GM10266 (cell line): ENCODE data around the gene FRMD7.

Experiments used
- DNase-seq: peaks from one replicate; pipeline ENCODE4 v3.0.0; 2012; ENCODE audit errors: extremely low spot score
- TF ChIP-seq, protein P1 (sequence below): IDR thresholded peaks from 2 replicates; pipeline ENCODE4 v1.5.1; 2012; ENCODE audit warnings: mild to moderate bottlenecking, low read depth; ENCODE audit not compliant: control insufficient read depth, insufficient read depth; ENCODE audit errors: missing control alignments

Gene FRMD7

DNA sequence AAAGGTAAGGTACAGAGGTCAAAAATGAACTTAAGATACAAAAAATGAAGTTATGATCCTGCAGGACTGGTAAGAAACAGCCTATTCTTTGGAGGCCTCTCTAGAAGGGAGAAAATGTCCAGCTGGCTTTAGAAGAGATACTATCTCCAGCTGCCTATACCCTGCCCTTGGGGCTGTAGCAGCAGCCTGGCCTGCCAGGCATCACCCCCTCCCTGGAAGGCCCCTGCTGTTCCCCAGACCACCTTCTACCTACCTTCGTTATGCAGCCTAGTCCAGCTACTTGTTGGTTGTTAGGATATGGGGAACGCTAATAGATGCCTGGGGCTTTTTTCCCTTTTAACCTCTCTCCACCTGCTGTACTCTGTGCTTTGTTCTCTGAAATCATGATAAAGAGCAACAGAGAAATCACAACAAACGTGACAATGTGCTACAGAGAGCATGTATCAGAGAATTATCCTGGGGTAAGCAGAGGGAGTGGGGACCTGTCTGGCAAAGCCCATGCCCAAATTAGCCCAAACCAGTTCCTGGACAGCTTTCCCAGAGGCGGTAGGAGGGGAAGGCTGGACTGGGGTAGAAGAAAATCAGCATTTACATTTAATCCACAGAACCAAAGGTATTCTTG lies 34.5 kb downstream of the FRMD7 start:
- no peak for DNase-seq
- TF ChIP-seq, protein P1, sequence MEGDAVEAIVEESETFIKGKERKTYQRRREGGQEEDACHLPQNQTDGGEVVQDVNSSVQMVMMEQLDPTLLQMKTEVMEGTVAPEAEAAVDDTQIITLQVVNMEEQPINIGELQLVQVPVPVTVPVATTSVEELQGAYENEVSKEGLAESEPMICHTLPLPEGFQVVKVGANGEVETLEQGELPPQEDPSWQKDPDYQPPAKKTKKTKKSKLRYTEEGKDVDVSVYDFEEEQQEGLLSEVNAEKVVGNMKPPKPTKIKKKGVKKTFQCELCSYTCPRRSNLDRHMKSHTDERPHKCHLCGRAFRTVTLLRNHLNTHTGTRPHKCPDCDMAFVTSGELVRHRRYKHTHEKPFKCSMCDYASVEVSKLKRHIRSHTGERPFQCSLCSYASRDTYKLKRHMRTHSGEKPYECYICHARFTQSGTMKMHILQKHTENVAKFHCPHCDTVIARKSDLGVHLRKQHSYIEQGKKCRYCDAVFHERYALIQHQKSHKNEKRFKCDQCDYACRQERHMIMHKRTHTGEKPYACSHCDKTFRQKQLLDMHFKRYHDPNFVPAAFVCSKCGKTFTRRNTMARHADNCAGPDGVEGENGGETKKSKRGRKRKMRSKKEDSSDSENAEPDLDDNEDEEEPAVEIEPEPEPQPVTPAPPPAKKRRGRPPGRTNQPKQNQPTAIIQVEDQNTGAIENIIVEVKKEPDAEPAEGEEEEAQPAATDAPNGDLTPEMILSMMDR: no peak

DNA sequence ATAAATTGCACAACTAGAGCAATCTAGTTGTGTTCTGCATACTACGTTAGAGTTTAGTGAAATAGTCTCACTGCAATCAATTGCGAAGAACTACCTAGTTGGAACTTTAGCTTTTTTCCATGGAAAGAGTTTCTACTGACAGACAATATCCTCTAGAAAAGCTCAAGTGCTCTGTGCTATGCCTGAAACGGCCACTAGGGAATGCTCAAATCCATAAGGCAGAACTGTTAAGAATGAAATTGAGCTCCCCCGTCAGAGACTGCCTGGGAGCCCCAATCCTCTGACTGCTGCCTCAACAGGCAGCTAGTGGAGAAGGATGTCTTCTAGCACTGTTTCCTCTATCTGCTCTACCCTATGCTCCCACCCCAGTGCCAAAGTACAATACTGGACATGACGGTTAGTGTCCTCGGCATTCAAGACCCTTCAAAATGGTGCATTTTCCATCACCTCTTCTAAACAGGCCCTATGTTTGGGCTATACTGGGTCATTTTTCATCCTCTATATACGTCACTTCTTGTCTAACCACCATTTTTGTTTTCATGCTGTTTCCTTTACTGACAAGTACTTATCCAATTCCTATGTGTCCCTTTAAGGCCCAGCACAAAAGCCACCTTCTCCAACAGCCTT lies 35.3 kb downstream of the FRMD7 start:
- TF ChIP-seq, protein P1: peak; percentile 63
- DNase-seq: peak; percentile 32

DNA sequence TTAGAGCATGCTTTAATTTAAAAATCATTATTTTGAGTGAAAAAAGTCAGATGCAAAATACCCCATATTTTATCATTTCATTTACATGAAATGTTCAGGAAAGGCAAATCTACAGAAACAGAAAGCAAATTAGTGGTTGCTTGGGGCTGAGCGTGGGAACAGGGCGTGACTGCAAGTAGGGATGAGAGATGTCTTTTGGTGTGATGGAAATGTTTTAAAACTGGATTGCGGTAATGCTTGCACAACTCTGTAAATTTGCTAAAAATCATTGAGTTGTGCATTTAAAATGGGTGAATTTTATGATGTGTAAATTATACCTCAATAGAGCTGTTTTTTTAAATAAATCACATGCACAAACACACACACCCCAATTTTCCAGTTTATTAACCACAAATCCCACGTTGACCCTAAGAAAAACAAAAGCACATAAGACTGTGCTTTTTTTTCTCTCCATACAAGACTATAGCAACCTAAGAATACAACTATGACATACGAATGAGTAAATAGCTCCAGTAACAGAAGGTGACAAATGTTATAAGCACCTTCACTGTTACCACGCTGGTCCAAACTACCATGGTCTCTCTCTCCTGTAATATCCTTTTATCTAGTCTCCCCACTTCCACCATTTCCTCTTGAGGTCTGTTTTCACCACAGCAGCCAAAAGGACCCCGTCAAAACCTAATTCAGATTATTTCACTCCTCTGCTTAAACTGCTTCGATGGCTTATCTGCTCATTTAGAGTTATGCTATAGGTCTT lies 37.2 kb downstream of the FRMD7 start:
- TF ChIP-seq, protein P1: no peak
- no peak for DNase-seq

DNA sequence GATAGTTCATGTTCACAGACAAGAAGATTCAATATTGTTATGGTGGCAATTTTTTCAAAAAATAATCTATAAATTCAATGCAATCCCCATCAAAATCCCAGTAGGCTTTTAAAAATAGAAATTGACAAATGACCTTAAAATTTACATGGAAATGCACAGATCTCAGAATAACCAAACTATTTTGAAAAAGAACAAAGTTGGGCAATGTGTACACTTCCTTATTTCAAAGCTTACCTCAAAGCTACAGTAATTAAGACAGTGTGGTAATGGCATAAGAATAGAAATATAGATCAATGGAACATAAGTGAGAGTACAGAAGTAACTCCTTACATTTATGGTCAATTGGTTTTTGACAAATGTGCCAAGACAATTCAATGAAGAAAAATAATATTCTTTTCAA lies 39.0 kb downstream of the FRMD7 start:
- TF ChIP-seq, protein P1: no peak
- no peak for DNase-seq

DNA sequence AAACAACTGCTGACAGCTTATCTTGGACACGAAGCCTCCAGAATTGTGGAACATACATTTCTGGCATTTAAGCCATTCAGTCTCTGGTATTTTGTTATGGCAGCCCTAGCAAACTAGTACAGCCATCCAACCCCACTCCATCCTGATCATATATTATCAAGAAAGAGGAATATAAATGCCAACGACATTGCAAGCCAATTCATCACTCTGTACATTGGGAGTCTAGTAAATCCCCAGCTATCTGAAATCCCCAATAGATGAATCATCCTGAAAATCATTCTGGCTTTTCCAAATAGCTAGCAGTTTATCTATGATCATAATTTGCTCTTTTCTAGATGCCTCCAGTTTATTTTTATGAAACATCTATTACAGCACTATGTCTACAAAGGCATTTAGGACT lies 41.1 kb downstream of the FRMD7 start:
- DNase-seq: no peak
- TF ChIP-seq, protein P1: no peak

DNA sequence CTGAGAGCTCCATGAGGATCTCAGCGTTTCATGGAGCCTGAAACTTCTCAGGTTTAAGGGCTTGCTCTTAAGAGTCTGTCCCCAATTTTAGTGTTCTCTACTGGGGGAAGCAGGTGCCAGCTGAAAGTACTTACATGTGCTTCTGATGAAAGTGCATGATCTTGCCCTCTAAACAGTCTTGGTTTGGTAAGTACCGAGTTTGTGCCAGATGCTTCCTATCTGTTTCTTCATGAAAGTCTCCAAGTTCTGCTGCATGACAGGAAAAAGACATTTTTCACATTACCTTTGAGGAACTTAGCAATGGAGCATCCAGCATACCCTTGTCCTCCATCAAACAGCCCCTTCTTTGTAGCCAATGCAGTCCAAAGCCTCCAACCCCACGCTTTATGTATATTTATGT lies 42.0 kb downstream of the FRMD7 start:
- TF ChIP-seq, protein P1: no peak
- DNase-seq: no peak

DNA sequence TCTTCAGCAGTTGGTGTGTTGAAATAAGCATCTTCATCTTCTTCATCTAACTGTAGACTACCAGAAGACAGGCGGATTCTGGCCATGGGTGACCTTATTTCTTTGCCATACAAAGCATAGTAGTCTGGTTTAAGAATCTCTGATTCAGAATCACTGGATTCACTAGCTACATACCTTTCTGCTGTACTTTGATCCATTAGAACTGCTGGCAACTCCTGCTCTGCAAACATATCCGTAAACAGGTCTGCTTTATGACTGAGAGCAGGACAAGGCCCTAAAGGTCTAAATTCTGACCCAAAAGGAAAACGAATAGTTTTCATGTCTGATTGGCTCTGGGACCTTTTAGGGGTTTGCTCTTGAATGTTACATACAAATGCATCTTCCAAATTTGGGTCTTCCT lies 49.9 kb downstream of the FRMD7 start:
- DNase-seq: no peak
- TF ChIP-seq, protein P1: no peak
